Occipital lobe (tissue), 2 donors: Measurements from ENCODE around the gene SEZ6L. TPM values are rescaled to one million over a fixed set of nuclear protein-coding genes. Genes with fewer than 3 reads are reported as not detected.
A peak's percentile ranks its signal among the peaks of the same experiment; 100 is the strongest.

Source experiments
- DNase-seq: peaks from one replicate; lab custom pipeline; 2025; lab: John Stamatoyannopoulos, UW
- total RNA-seq: library from RNA; depleted of rRNA; stranded (reverse); fragments of >200 nt; gene quantifications from one replicate; pipeline ENCODE4 v1.2.3, GENCODE V29; 2014

Gene SEZ6L
- total RNA-seq, 1 donor from 2014 or later: 91.7 TPM

DNA sequence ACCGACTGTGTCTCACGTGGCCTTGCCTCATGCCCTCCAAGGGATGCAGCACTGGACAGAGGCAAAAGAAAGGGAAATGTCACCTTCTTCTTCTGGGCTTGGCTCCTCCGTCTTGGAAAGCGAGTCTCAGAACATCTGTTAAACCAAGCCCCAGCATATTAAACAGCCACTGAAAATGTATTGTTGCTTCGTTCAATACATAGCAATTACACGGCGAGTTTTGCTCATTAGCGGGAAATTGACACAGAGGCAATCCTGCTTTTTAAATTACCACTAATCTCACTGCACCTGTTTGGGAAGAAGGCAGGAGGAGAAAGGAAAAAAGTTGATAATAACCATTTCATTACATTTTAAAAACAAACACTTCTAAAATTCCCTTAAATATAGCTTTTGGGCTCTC is 72.1 kb downstream of the SEZ6L start:
- DNase-seq: no peak

- DNase-seq: no peak
Measured at GRCh38 chr22:26245001-26245400, 75.7 kb downstream of the SEZ6L start.

- no peak for DNase-seq
Measured at GRCh38 chr22:26246552-26246951, 77.3 kb downstream of the SEZ6L start.

DNA sequence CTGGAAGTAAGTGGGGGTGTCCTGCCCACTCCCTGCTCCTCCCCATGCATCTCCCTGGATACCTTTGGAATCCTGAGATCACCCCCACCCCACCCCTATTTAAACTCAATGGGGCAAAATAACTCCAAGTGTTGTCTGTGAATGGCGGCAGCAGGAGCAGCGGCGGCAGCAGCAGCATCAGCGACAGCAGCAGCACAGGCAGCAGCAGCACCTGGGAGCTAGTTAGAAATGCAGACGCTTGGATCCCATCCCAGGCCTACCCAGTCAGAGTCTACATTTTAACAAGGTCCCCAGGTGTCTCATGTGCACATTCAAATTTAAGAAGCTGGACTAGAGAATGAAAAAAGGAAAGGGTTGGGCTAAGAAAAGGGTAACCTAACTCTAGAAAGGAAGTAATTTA is 82.6 kb downstream of the SEZ6L start:
- DNase-seq: no peak

- no peak for DNase-seq
Measured at GRCh38 chr22:26259510-26259909, 90.2 kb downstream of the SEZ6L start.

GRCh38 chr22:26264162-26264561 is 94.9 kb downstream of the SEZ6L start:
- DNase-seq: no peak

- DNase-seq: no peak
Measured at GRCh38 chr22:26265281-26265680, 96.0 kb downstream of the SEZ6L start.

GRCh38 chr22:26265909-26266308 is 96.6 kb downstream of the SEZ6L start:
- DNase-seq: no peak

DNA sequence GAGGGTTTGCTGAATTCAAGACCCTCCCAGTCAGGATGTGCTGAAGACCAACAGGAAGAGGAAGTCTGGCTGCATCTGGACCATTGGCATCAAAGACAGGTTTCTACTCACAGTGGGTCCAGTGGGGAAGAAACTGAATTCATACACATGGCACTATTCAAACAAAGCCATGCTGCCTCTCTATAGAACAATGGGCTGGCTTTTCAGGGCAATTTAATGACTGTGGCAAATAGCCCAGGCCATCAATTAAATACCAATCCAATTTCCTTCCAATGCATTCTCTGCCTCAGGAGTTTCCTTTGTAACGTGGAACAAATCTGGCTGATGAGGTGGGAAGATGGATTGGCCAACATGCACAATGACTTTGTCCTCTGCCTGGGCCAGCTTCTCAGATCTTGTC is 98.6 kb downstream of the SEZ6L start:
- DNase-seq: no peak

GRCh38 chr22:26269572-26269971 is 100.3 kb downstream of the SEZ6L start:
- no peak for DNase-seq

- DNase-seq: no peak
Measured at GRCh38 chr22:26271427-26271826, 102.2 kb downstream of the SEZ6L start.

DNA sequence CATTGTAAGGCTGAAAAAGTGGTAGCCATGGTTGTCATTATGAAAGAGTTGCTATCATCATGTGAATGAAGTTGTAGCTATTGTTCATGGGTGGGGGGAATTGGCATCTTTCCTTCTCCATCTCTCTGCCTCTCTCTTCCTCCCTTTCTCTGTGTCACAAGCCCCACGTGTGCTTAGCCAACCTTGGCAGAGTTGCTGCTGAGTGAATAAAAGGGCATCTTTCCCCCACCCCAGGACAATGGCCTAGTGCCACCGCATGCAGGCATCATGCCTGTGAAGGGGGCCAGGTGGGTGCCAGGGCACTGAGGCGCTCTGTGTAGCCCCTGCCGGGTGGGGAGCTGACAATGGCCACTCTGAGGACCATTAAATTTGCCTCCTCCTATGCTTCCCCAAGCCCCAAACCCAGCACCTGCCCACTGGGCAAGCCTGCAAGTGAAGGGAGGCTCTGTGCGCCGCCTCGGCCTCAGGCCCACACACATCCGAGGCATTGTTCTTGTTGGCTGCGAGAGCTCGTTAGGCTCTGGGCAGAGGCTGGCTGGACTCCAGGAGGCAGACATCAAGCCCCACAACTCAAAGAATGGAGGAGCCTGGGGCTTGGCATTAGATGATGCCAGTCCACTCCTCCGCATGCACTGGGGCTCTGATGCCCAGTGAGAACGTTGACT is 103.9 kb downstream of the SEZ6L start:
- DNase-seq: peak; percentile 43

GRCh38 chr22:26276529-26277160 is 107.4 kb downstream of the SEZ6L start:
- no peak for DNase-seq

GRCh38 chr22:26281941-26282340 is 112.7 kb downstream of the SEZ6L start:
- DNase-seq: no peak

DNA sequence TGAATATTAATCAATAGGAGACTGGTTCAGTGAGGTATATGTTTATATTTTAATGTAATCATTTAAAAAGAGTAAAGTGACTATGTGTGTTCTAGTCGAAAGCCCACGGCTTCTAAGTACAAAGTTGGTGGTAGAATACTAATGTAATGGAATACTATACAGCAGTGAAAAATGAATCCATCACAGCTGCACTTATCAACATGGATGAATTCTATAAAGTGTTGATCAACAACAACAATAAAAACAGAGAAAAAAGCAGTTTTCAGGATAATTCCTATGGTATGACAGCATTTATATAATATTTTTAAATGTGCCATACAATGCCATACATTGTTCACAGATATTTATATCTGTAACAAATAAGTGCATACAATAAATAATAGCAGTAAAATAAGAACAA is 114.1 kb downstream of the SEZ6L start:
- no peak for DNase-seq

- DNase-seq: no peak
Measured at GRCh38 chr22:26285632-26286031, 116.4 kb downstream of the SEZ6L start.

DNA sequence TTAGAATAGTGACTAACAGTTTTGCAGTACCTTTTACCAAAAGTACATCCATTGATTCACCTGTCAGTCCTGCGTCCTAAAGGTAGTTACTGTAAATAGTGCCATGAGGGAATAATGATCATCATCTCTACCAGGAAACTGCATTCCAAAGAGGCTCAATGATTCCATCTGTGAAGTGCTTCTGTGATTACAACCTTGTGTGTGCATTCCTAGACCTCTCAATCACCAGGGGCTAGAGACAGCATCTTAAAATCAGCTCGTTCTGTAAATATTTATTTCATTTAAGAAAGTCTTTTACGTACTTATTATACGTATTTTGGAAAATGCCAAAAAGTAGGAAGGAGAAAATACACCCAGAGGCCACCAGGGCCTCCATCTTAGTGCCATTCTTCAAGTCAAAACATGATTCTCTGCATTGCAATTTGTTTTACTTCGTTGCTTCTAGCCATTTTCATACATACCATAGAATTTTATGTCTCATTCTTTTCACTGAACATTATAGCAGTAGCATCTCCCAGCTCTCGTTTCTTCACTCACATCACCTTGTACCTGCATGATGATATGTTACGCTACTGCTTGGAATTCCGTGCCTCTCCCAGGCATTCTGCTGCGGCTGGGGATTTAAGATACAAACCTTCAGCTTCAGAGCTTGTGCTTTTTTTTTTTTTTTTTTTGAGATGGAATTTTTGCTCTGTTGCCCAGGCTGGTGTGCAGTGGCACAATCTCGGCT is 117.0 kb downstream of the SEZ6L start:
- no peak for DNase-seq

DNA sequence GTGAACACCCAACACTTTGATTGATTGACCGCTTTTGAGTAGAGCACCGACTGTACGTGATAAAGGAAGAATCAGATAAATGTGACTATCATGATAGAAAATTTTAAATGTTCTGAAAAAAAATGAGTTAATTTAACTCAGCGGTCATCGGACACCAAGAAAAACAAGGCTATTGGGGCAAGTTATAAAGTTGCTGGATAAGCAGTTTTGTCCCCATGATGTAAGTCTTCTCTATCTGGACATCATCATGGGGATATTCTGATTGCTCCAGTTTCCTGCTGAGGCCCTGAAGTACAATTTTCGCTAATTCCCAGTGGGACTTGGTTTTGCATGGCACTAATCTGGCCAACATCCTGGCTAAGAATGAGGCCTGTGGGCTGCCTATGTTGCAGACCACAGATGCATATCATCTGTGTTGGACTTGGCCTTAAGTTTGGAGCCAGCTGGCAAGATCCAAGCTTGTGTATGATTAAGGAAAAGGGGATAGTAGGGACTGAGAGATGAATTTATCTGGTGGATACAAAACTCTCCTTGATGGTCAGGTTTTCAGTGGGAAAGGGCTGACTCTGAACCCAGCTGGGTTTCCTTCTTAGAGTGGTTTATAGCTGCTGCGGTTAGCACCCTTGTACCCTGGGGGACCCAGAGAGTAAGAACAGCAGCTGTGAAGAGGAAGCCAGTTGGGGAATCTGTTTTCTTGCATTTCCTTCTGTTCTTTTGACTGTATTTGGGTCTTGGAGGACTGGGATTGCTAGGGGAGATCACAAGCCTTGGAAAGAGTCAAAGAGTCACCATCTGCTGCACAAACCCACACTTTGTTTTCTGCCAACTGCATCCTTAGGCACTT is 118.3 kb downstream of the SEZ6L start:
- no peak for DNase-seq

DNA sequence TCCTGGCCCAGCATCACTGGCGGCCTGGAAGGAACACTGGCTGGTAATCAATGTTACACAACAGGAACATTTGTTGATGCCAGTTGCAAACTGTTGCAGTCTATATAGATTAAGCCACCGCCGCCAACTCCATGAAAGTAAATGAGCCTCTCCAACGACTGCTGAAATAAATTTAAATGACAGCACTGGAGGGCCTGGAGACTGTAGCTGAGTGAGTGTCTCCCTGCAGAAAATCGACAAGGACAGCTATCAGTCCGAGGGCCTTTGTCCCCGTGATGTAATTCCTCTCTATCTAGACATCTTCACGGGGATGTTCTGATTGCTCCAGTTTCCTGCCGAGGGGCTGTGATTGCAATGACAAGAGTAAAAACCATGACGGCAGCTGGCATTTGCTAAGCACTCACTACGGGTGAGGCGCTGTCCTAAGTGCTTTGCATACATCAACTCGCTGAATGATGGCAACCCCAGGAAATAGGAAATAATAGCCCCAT is 120.4 kb downstream of the SEZ6L start:
- DNase-seq: no peak

DNA sequence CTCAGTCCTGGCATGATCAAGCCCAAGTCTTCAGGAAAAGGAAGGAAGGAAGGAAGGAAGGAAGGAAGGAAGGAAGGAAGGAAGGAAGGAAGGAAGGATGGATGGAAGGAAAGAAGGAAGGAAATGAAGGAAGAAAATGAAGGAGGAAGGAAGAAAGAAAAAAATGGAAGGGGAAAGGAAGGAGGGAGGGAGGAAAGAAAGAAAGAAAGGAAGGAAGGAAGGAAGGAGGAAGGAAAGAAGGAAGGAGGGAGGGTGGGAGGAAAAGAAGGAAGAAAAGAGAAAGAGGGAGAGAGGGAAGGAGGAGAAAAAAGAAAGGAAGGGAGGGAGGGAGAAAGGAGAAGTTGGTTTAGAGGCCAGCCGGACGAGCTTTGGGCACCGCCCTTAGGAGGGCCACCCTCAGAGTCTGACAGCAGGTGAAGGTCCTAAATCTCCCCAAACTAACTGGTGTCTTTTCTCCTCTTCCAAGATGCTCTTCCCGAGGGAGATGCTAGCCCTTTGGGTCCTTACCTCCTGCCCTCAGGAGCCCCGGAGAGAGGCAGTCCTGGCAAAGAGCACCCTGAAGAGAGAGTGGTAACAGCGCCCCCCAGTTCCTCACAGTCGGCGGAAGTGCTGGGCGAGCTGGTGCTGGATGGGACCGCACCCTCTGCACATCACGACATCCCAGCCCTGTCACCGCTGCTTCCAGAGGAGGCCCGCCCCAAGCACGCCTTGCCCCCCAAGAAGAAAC is 122.8 kb downstream of the SEZ6L start:
- DNase-seq: no peak

DNA sequence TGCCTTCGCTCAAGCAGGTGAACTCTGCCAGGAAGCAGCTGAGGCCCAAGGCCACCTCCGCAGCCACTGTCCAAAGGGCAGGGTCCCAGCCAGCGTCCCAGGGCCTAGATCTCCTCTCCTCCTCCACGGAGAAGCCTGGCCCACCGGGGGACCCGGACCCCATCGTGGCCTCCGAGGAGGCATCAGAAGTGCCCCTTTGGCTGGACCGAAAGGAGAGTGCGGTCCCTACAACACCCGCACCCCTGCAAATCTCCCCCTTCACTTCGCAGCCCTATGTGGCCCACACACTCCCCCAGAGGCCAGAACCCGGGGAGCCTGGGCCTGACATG is 123.4 kb downstream of the SEZ6L start:
- no peak for DNase-seq
